AG08395 (cell line): ENCODE measurements around the gene YOD1.

Experiments
- DNase-seq: peaks from one replicate; pipeline ENCODE4 v3.0.0; 2012; ENCODE audit warnings: mixed read lengths, low spot score

Gene YOD1

GRCh38 chr1:207006914-207007313 is 44.1 kb downstream of the YOD1 start:
- DNase-seq: no peak

DNA sequence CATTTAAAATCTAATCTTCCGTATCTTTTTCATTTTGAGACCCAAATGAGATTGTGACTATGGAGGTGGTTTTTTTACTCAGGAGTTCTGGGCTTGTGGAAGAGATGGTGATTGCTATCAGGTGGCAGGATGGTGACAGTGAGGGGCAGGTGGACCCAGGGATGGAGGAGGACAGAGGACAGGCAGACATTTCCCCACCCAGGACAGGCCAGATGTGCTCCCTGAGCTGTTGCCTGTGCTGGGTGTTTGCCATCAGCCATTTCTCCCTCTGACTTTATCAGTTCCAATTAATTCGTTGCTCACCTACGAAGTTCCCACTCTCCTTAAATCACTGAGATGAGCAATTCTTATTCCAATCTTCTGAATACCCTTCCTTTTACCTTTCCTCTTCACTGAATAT is 44.9 kb downstream of the YOD1 start:
- no peak for DNase-seq

- DNase-seq: peak; percentile 75
Measured at GRCh38 chr1:207004931-207005830, 45.8 kb downstream of the YOD1 start.

GRCh38 chr1:207003210-207003609 is 47.8 kb downstream of the YOD1 start:
- DNase-seq: no peak

- DNase-seq: no peak
Measured at GRCh38 chr1:207002724-207003146, 48.3 kb downstream of the YOD1 start.

DNA sequence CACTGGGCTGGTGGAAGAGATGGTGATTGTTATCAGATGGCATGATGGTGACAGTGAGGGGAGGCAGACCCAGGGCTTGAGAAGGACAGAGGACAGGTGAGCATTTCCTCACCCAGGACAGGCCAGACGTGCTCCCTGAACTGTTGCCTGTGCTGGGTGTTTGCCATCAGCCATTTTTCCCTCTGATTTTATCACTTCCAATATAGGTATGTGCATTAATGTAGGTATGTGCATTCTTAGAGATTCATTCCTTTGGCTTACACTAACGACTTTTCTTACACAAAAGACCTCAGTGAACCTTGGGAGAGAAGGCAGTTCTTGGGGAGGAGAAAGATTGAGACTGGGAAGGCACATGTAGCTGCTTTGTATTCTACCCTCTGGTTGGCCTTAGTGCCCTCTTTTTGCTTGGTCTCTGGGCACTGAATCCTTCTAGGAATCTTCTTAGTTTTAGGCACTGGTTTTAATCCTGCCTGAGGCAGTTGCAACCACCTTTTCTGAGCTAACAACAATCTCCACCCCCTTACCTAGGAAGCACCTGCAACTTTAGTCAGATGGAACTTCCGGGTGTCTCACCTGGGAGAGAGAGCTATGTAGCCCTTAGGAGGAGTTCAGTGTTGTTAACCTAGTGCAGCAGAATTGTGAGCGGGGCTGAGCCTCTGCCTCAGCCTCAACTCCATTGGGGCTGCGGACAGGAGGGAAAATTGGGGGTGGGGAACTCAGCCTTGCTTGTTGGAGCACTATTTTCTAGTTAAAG is 49.3 kb downstream of the YOD1 start:
- no peak for DNase-seq

GRCh38 chr1:207000651-207001291 is 50.2 kb downstream of the YOD1 start:
- no peak for DNase-seq

DNA sequence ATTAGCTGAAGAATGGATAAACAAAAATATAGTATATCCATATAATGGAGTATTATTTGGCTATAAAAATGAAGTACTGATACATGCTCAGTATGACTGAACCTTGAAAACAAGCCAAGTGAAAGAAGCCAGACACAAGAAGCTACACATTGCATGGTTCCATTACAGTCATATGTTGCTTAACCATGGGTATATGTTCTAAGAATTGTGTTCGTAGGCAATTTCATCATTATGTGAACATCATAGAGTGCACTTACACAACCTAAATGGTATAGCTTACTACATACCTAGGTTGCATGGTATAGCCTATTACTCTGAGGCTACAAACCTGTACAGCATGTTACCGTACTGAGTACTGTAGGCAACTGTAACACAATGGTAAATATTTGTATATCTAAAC is 52.2 kb downstream of the YOD1 start:
- no peak for DNase-seq
